ENCODE data around the gene ZNF304. TPM values are rescaled to one million over a fixed set of nuclear protein-coding genes. Genes with fewer than 3 reads are reported as not detected.

ZNF304 gene
- total RNA-seq, 4 donors from 2014 or later = 5.1 to 7.6 (median 6.0) TPM

- peak within 1 kb of the TSS; percentile 72 to 98 (median 87) for H3K27ac ChIP-seq
- H3K36me3 ChIP-seq = peaks cover 0 to 36% (median 0%) of the 10 kb centered on the region in 3 donors
- peak; percentile 86 to 95 for DNase-seq (ENCODE audit: low spot score in 2 of 2)
- TF ChIP-seq EP300 (IDR thresholded peaks at IDR 0.05) = peak; percentile 83 to 93
- TF ChIP-seq, protein P1, sequence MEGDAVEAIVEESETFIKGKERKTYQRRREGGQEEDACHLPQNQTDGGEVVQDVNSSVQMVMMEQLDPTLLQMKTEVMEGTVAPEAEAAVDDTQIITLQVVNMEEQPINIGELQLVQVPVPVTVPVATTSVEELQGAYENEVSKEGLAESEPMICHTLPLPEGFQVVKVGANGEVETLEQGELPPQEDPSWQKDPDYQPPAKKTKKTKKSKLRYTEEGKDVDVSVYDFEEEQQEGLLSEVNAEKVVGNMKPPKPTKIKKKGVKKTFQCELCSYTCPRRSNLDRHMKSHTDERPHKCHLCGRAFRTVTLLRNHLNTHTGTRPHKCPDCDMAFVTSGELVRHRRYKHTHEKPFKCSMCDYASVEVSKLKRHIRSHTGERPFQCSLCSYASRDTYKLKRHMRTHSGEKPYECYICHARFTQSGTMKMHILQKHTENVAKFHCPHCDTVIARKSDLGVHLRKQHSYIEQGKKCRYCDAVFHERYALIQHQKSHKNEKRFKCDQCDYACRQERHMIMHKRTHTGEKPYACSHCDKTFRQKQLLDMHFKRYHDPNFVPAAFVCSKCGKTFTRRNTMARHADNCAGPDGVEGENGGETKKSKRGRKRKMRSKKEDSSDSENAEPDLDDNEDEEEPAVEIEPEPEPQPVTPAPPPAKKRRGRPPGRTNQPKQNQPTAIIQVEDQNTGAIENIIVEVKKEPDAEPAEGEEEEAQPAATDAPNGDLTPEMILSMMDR (IDR thresholded peaks at IDR 0.05) = peak in 4 of 5 experiments; percentile 7 to 65 (median 30)
- peak; percentile 10 to 56 for TF ChIP-seq POLR2A (IDR thresholded peaks at IDR 0.05)
- no peaks in the 10 kb centered on the region for H3K27me3 ChIP-seq
- 0 to 1% methylated on average over 43 to 48 of the region's 50 CpGs for WGBS, 2 donors
- H3K4me1 ChIP-seq = peaks cover 0 to 20% (median 6%) of the 10 kb centered on the region in 4 donors
- H3K9me3 ChIP-seq = peaks cover 0 to 36% (median 3%) of the 10 kb centered on the region in 4 donors
- peak within 1 kb of the TSS; percentile 50 to 77 (median 74) for H3K4me3 ChIP-seq
Measured at GRCh38 chr19:57389730-57390598, 38.9 kb downstream of the ZNF304 start, which contains the start of gene ZNF548. Gene ZNF548, plus strand, starts transcription at chr19:57389854. Its CDS starts 246 bp downstream, at chr19:57390100.

- no peak for DNase-seq (ENCODE audit: low spot score in 2 of 2)
- TF ChIP-seq EP300 (IDR thresholded peaks at IDR 0.05) (no peak), POLR2A (IDR thresholded peaks at IDR 0.05) (no peak)
- TF ChIP-seq, protein P1 (IDR thresholded peaks at IDR 0.05) = no peak
- Histone ChIP-seq H3K4me3 (no peak overlapping the region), H3K36me3 (peaks cover 16 to 94% (median 29%) of the 10 kb centered on the region in 3 donors), H3K4me1 (peaks cover 0 to 8% (median 0%) of the 10 kb centered on the region in 4 donors), H3K27ac (no peak overlapping the region), H3K9me3 (peaks cover 0 to 93% (median 26%) of the 10 kb centered on the region in 4 donors), H3K27me3 (no peaks in the 10 kb centered on the region)
- 93% methylated on average over 5 of the region's 5 CpGs for whole genome bisulfite sequencing, 2 donors
Measured at GRCh38 chr19:57395710-57396109, 44.6 kb downstream of the ZNF304 start.

DNA sequence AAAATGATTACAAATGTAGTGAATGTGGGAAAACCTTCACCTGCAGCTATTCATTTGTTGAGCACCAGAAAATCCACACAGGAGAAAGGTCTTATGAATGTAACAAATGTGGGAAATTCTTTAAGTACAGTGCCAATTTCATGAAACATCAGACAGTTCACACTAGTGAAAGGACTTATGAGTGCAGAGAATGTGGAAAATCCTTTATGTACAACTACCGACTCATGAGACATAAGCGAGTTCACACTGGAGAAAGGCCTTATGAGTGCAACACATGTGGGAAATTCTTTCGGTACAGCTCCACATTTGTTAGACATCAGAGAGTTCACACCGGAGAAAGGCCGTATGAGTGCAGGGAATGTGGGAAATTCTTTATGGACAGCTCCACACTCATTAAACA is 47.8 kb downstream of the ZNF304 start:
- H3K36me3 ChIP-seq = peaks cover 16 to 100% (median 29%) of the 10 kb centered on the region in 3 donors
- peaks cover 0 to 99% (median 35%) of the 10 kb centered on the region in 4 donors for H3K9me3 ChIP-seq

GRCh38 chr19:57403737-57404563 is 52.9 kb downstream of the ZNF304 start:
- no peak for DNase-seq (ENCODE audit: low spot score in 2 of 2)
- Histone ChIP-seq H3K4me1 (no peaks in the 10 kb centered on the region), H3K9me3 (peaks cover 0 to 80% (median 16%) of the 10 kb centered on the region in 4 donors), H3K27ac (no peak overlapping the region), H3K27me3 (no peaks in the 10 kb centered on the region), H3K4me3 (no peak overlapping the region), H3K36me3 (peaks cover 3 to 51% (median 4%) of the 10 kb centered on the region in 3 donors)
- WGBS, 2 donors = 84 to 92% methylated on average over 8 to 9 of the region's 9 CpGs
- TF ChIP-seq POLR2A (IDR thresholded peaks at IDR 0.05) (no peak), EP300 (IDR thresholded peaks at IDR 0.05) (no peak)
- TF ChIP-seq, protein P1 (IDR thresholded peaks at IDR 0.05) = no peak

More for the DNA sequence above, 47.8 kb downstream of the ZNF304 start:
- H3K4me3 ChIP-seq = no peak overlapping the region
- H3K27ac ChIP-seq = no peak overlapping the region
- TF ChIP-seq EP300 (IDR thresholded peaks at IDR 0.05) = no peak
- TF ChIP-seq, protein P1 (IDR thresholded peaks at IDR 0.05) = no peak
- TF ChIP-seq POLR2A (IDR thresholded peaks at IDR 0.05) = no peak
- DNase-seq (ENCODE audit: low spot score in 2 of 2) = no peak
- H3K27me3 ChIP-seq = no peaks in the 10 kb centered on the region
- H3K4me1 ChIP-seq = no peaks in the 10 kb centered on the region
- 95 to 99% methylated on average over 5 of the region's 5 CpGs for WGBS, 2 donors
